Natural killer cell treated with Interleukin-12 subunit alpha and Interleukin-12 subunit beta and Interleukin-15 and Interleukin-18, amount 100 ng/mL, for 72 hours (primary cell): ENCODE data around the gene BDKRB2. TPM values are rescaled to one million over a fixed set of nuclear protein-coding genes. Genes with fewer than 3 reads are reported as not detected.

Source experiments
- ATAC-seq, 2 donors: fragments of 150-1000 bp; cut with Tn5 transposase in 1 of 2; sonication (Bioruptor Pico), chemical (Tn5 transposase) in 1 of 2; 2 replicates each; pipeline ENCODE4 v1.10.0; 2021
- DNase-seq: peaks from one replicate; pipeline ENCODE4 v3.0.0; 2022; ENCODE audit warnings: low spot score
- H3K27ac Mint-ChIP-seq, 2 donors: 1 replicate in 1 of 2; 2 replicates in 1 of 2; pipeline ENCODE4 v1.8.0; 2022; ENCODE audit warnings: mixed read lengths in 2 of 2, mild to moderate bottlenecking in 1 of 2, moderate library complexity in 1 of 2
- H3K27me3 Mint-ChIP-seq, 2 donors: 1 replicate in 1 of 2; 2 replicates in 1 of 2; pipeline ENCODE4 v1.8.0; 2022; ENCODE audit warnings: mixed read lengths in 2 of 2
- H3K36me3 Mint-ChIP-seq: one replicate; pipeline ENCODE4 v1.8.0; 2022; ENCODE audit warnings: mixed read lengths
- H3K4me1 Mint-ChIP-seq, 2 donors: 1 replicate in 1 of 2; 2 replicates in 1 of 2; pipeline ENCODE4 v1.8.0; 2022; ENCODE audit warnings: low read depth in 2 of 2, mixed read lengths in 2 of 2, mild to moderate bottlenecking in 1 of 2
- H3K4me3 Mint-ChIP-seq: one replicate; pipeline ENCODE4 v1.8.0; 2022; ENCODE audit warnings: mixed read lengths
- H3K9me3 Mint-ChIP-seq: 2 replicates; pipeline ENCODE4 v1.8.0; 2022; ENCODE audit warnings: mixed read lengths
- total RNA-seq, 2 donors: library from RNA; stranded (reverse); gene quantifications; one replicate each; pipeline ENCODE4 v1.2.3, GENCODE V29; 2022

Gene BDKRB2
- total RNA-seq, 2 donors from 2014 or later: not detected

- H3K27me3 Mint-ChIP-seq: peaks cover 11 to 40% of the 10 kb centered on the region in 2 donors
Observed at GRCh38 chr14:96182546-96182945, 22.1 kb upstream of the BDKRB2 start.

GRCh38 chr14:96184737-96185136 is 19.9 kb upstream of the BDKRB2 start:
- H3K9me3 Mint-ChIP-seq: no peaks in the 10 kb centered on the region
- DNase-seq (no peak), ATAC-seq (no peak)
- no peaks in the 10 kb centered on the region for H3K4me1 Mint-ChIP-seq
- peaks cover 16 to 56% of the 10 kb centered on the region in 2 donors for H3K27me3 Mint-ChIP-seq
- no peak overlapping the region for H3K27ac Mint-ChIP-seq
- H3K36me3 Mint-ChIP-seq: no peaks in the 10 kb centered on the region
- no peak overlapping the region for H3K4me3 Mint-ChIP-seq

More at GRCh38 chr14:96182546-96182945, 22.1 kb upstream of the BDKRB2 start:
- Mint-ChIP-seq H3K27ac (no peak overlapping the region), H3K9me3 (no peaks in the 10 kb centered on the region), H3K4me1 (no peaks in the 10 kb centered on the region), H3K36me3 (no peaks in the 10 kb centered on the region), H3K4me3 (no peak overlapping the region)
- ATAC-seq (no peak), DNase-seq (no peak)

DNA sequence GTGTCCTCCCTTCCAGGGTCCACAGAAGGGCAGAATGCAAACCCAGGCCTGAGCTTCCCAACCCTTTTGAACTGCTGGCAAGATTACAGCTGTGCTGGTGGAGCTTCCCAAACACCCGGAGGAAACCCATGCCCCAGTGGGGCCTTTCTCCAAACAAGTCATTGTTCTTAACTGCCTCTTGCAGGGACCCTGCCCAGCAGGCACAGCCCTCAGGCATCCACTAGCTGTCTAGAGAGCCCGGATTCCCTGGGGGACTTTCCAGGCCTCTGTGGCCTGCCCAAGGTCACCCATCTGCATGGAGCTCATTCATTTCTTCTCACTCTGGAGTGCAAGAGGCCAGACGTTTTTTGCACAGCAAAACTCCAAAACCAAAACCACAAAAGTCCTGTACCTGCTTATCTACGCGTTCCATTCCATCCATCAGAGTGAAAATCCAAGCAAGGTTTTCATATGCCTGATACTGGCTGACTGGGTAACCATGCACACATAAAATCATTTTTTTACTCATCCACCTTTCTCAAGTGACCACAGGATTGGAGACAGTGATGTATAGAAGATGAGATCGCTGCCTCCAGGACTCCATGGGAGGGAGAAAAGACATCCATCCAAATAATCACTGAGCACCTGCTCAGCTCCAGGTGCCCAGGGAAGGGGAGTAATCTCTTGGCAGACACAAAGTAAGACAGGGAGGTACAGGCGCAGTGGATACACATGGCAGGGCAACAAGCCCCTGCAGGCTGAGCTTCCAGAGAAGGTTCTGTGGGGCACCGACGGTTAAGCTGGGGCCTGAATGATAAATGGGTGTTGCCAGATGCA is 17.2 kb upstream of the BDKRB2 start:
- ATAC-seq: no peak
- H3K9me3 Mint-ChIP-seq: no peaks in the 10 kb centered on the region
- no peaks in the 10 kb centered on the region for H3K4me1 Mint-ChIP-seq
- peaks cover 8 to 38% of the 10 kb centered on the region in 2 donors for H3K27me3 Mint-ChIP-seq
- H3K4me3 Mint-ChIP-seq: no peak overlapping the region
- no peaks in the 10 kb centered on the region for H3K36me3 Mint-ChIP-seq
- no peak overlapping the region for H3K27ac Mint-ChIP-seq
- DNase-seq: no peak

GRCh38 chr14:96189281-96189711 is 15.3 kb upstream of the BDKRB2 start:
- Mint-ChIP-seq H3K4me3 (no peak overlapping the region), H3K36me3 (no peaks in the 10 kb centered on the region), H3K4me1 (no peaks in the 10 kb centered on the region), H3K27ac (no peak overlapping the region), H3K27me3 (peaks cover 5 to 28% of the 10 kb centered on the region in 2 donors), H3K9me3 (no peaks in the 10 kb centered on the region)
- ATAC-seq (peak in 1 of 2 donors; percentile 31), DNase-seq (no peak)

GRCh38 chr14:96191353-96191752 is 13.3 kb upstream of the BDKRB2 start:
- ATAC-seq: no peak
- H3K36me3 Mint-ChIP-seq: no peaks in the 10 kb centered on the region

GRCh38 chr14:96191841-96192462 is 12.7 kb upstream of the BDKRB2 start:
- Mint-ChIP-seq H3K4me1 (peaks cover 0 to 4% of the 10 kb centered on the region in 2 donors), H3K4me3 (no peak overlapping the region), H3K9me3 (no peaks in the 10 kb centered on the region), H3K27ac (no peak overlapping the region), H3K36me3 (no peaks in the 10 kb centered on the region), H3K27me3 (peaks cover 5 to 21% of the 10 kb centered on the region in 2 donors)
- DNase-seq: no peak
- ATAC-seq: no peak

More at GRCh38 chr14:96191353-96191752, 13.3 kb upstream of the BDKRB2 start:
- no peak for DNase-seq
- peaks cover 0 to 1% of the 10 kb centered on the region in 2 donors for H3K4me1 Mint-ChIP-seq
- H3K27me3 Mint-ChIP-seq: peaks cover 5 to 27% of the 10 kb centered on the region in 2 donors
- H3K9me3 Mint-ChIP-seq: no peaks in the 10 kb centered on the region
- H3K27ac Mint-ChIP-seq: no peak overlapping the region
- no peak overlapping the region for H3K4me3 Mint-ChIP-seq

GRCh38 chr14:96192975-96193805 is 11.4 kb upstream of the BDKRB2 start:
- peaks cover 0 to 4% of the 10 kb centered on the region in 2 donors for H3K4me1 Mint-ChIP-seq
- no peak overlapping the region for H3K27ac Mint-ChIP-seq
- ATAC-seq (no peak), DNase-seq (no peak)
- H3K27me3 Mint-ChIP-seq: peaks cover 10 to 13% of the 10 kb centered on the region in 2 donors
- H3K36me3 Mint-ChIP-seq: no peaks in the 10 kb centered on the region
- no peaks in the 10 kb centered on the region for H3K9me3 Mint-ChIP-seq
- no peak overlapping the region for H3K4me3 Mint-ChIP-seq

- ATAC-seq (no peak), DNase-seq (no peak)
- H3K9me3 Mint-ChIP-seq: no peaks in the 10 kb centered on the region
- peaks cover 4 to 8% of the 10 kb centered on the region in 2 donors for H3K27me3 Mint-ChIP-seq
- no peaks in the 10 kb centered on the region for H3K36me3 Mint-ChIP-seq
- H3K4me1 Mint-ChIP-seq: peaks cover 0 to 4% of the 10 kb centered on the region in 2 donors
- H3K4me3 Mint-ChIP-seq: no peak overlapping the region
- H3K27ac Mint-ChIP-seq: no peak overlapping the region
Observed at GRCh38 chr14:96194262-96194656, 10.4 kb upstream of the BDKRB2 start.

DNA sequence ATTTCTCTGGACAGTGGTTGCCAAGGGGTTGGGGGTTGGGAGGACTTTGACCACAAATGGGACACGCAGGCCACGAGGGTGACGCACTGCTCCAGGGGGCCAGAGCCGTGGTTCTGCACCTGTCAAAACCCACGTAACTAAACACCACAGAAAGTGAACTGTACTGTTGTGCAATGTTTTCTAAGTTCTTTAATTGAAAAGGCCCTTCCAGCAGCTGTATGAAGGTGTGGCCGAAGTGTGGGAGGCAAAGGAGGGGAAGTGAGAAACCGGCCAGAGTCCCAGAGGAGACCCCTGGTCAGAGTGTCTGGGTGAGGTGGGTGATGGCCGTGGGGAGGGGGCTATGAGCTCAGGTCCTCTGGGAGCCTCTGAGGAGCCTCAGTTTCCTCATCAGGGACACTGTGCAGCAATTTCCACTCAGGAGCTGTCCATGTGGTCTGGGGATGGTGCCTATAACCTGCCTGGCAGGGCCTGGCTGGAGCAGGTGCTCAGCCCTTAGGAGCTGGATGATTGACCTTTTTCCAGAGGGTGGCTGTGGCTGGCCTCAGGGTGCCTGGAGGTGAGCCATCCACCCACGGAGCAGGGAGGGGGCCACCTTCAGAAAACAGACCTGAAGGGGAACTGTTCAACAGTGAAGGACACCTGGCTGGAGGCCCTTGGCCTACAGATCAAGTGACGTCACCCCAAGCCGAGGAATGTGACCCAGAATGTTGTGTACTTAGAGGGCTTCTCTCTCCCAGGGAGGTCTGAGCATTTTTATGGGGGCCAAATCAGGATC is 9.8 kb upstream of the BDKRB2 start:
- H3K36me3 Mint-ChIP-seq: no peaks in the 10 kb centered on the region
- no peak overlapping the region for H3K4me3 Mint-ChIP-seq
- ATAC-seq: no peak
- H3K27me3 Mint-ChIP-seq: peaks cover 0 to 5% of the 10 kb centered on the region in 2 donors
- no peaks in the 10 kb centered on the region for H3K9me3 Mint-ChIP-seq
- H3K27ac Mint-ChIP-seq: no peak overlapping the region
- no peak for DNase-seq
- peaks cover 0 to 4% of the 10 kb centered on the region in 2 donors for H3K4me1 Mint-ChIP-seq

DNA sequence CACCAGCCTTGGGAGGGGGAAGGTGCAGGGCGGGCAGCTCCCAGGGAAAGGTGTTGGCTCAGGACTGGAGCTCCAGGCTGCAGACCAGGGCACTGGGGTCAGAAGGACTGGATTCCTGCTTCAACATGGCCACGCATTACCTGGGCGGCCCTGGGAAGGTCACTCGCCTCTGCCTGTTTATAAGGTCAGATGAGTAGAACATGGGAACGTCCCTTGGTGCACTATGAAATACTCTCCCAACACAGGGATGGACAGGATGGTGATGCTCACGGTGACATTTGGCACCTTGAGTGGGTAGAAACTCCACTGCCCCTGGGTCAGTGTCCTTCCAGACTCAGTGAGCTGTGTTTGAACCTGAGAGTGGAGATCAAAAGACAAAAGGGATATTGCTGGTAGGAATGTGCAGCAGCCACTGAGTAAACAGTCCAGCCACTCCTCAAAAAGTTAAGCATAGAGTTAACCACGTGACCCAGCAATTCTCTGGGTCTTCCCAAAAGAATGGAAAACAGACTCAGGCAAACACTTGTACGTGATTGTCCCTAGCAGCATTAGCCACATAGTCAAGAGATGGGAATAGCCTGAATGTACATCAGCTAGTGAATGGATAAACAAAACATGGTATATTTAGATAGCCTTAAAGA is 9.1 kb upstream of the BDKRB2 start:
- Mint-ChIP-seq H3K27ac (no peak overlapping the region), H3K27me3 (peaks cover 0 to 5% of the 10 kb centered on the region in 2 donors), H3K36me3 (no peaks in the 10 kb centered on the region), H3K4me1 (peaks cover 0 to 4% of the 10 kb centered on the region in 2 donors), H3K9me3 (no peaks in the 10 kb centered on the region), H3K4me3 (no peak overlapping the region)
- DNase-seq (no peak), ATAC-seq (no peak)

DNA sequence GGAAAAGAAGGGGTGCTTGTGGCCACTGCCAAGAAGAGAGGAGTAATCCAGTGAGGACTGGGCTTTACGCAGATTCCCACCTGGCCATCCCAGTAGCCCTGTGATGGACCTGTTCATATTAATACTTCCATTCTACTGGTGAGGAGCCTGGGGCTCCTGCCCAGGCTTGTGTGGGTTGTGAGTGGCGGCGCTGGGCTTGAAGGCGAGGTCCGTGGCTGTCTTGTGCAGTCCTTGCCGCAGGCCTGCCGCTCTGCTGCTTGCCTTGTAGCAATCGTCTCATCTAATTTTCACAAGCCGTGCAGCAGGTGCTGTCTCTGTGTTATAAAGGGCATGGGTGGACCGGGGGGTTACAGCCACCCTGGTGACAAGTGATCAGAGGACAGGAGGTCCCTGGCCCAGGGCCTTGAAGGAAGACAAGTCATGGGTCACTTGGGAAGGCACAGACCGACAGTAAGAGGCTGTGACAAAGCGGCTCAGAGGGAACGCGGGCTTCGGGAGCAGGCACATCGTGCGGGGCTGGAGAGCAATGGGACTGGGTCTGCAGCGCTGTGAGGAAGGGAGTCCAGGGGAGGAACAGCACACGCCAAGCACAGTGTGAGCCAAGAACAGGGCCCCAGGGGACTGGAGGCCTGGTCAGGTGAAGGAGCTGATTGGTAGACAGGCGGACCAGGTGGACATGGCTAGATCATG is 7.3 kb upstream of the BDKRB2 start:
- Mint-ChIP-seq H3K36me3 (no peaks in the 10 kb centered on the region), H3K27ac (no peak overlapping the region), H3K27me3 (peaks cover 10 to 12% of the 10 kb centered on the region in 2 donors), H3K4me3 (no peak overlapping the region), H3K4me1 (peaks cover 0 to 4% of the 10 kb centered on the region in 2 donors), H3K9me3 (no peaks in the 10 kb centered on the region)
- DNase-seq (no peak), ATAC-seq (peak in 1 of 2 donors; percentile 29)

DNA sequence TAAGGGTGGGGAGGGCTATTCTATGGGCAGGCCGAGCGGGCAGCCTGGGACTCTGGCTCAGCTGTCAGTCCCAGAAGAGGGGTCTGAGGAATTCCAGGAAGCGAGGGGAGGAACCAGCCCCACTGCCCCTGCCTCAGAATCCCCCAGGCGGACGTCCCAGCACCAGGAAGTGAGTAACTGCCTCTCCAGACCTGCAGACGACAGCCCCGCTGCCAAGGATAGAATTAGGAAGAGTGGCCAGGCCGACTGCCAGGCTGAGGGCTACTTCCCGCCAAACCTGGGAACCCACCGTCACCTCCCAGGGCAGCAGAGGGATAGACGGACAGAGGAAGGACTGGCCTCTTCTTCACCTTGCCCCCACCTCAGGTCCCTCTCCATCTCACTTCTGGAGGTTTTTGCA is 6.7 kb upstream of the BDKRB2 start:
- H3K36me3 Mint-ChIP-seq: no peaks in the 10 kb centered on the region
- no peak for ATAC-seq
- H3K9me3 Mint-ChIP-seq: no peaks in the 10 kb centered on the region
- DNase-seq: no peak
- no peak overlapping the region for H3K27ac Mint-ChIP-seq
- H3K27me3 Mint-ChIP-seq: peaks cover 16 to 18% of the 10 kb centered on the region in 2 donors
- no peak overlapping the region for H3K4me3 Mint-ChIP-seq
- peaks cover 0 to 4% of the 10 kb centered on the region in 2 donors for H3K4me1 Mint-ChIP-seq
